Ovary (tissue), 9 donors: ENCODE results near the gene SOX18. TPM values are rescaled to one million over a fixed set of nuclear protein-coding genes. Genes with fewer than 3 reads are reported as not detected.
"Not testable (repeated sequence)": the region's sequence is repeated elsewhere in the genome, so short reads cannot be mapped to it uniquely, and the experiment has no call there.

Experiments used
- DNase-seq, 5 donors: peaks; one replicate each; pipeline ENCODE4 v3.0.0-alpha.2; 2019 to 2020
- H3K27ac ChIP-seq, 2 donors: fragments of 200-600 bp; one replicate each; pipeline versions ENCODE4 v1.5.1 to v1.8.0; 2019 to 2022
- H3K27me3 ChIP-seq: fragments of 200-600 bp; one replicate; pipeline ENCODE4 v1.8.0; 2022
- H3K36me3 ChIP-seq: fragments of 200-600 bp; sonication (generic); one replicate; pipeline ENCODE4 v1.5.1; 2019
- H3K4me1 ChIP-seq: one replicate; pipeline ENCODE4 v1.8.1; 2013; ENCODE audit warnings: mild to moderate bottlenecking, moderate library complexity; ENCODE audit not compliant: insufficient read depth
- H3K4me3 ChIP-seq: fragments of 200-600 bp; sonication (generic); one replicate; pipeline ENCODE4 v1.5.1; 2017
- H3K9me3 ChIP-seq, 2 donors: fragments of 200-600 bp in 1 of 2; sonication (generic) in 1 of 2; one replicate each; pipeline versions ENCODE4 v1.5.1 to v1.8.1; 2013 to 2019; ENCODE audit warnings: mild to moderate bottlenecking in 1 of 2, moderate library complexity in 1 of 2
- CTCF ChIP-seq, 3 donors: fragments of 450-650 bp in 2 of 3; fragments of 200-600 bp in 1 of 3; IDR thresholded peaks; one replicate each; pipeline versions ENCODE4 v1.5.1 to v1.8.0; 2016 to 2022; ENCODE audit warnings: antibody characterized with exemption in 3 of 3, mild to moderate bottlenecking in 1 of 3
- EP300 ChIP-seq: sonication (generic); formaldehyde crosslinking; IDR thresholded peaks from one replicate; pipeline ENCODE4 v1.6.1; 2017; ENCODE audit warnings: antibody characterized with exemption
- POLR2A ChIP-seq: fragments of 450-650 bp; IDR thresholded peaks from one replicate; pipeline ENCODE4 v1.6.1; 2017; ENCODE audit warnings: antibody characterized with exemption, mild to moderate bottlenecking, moderate library complexity
- WGBS, 3 donors: extraction: QIAGEN DNeasy Blood & Tissue Kit in 1 of 3; methylation state at CpG; one replicate each; pipeline versions ENCODE4 v1.1.5 to v1.1.7; 2013 to 2017; 5-methylcytosine and 5-hydroxymethylcytosine counted together
- intact Hi-C, 4 donors: fragments of 100-400 bp; cut with DNase I; formaldehyde crosslinking; loops; one replicate each; pipeline versions ENCODE4 v1.11.0 to v1.15.1; 2022 to 2023
- polyA plus RNA-seq, 2 donors: library from polyadenylated mRNA; stranded (reverse); fragments of 200-250 nt in 1 of 2; fragments of 350-450 nt in 1 of 2; fragmentation: Illumina TruSeq in 1 of 2; extraction: RNeasy Lipid Tissue Mini Kit (QIAGEN cat#74804) in 1 of 2; gene quantifications; one replicate each; pipeline ENCODE4 v1.2.3, GENCODE V29; 2013 to 2014
- total RNA-seq, 7 donors: library from RNA; depleted of rRNA in 2 of 7; stranded (reverse); fragments of >200 nt in 2 of 7; fragmentation: NEBNext Ultra II Directional in 3 of 7; extraction: Animal tissue kit (Norgen Biotek cat#: 25700) in 3 of 7; gene quantifications; one replicate each; pipeline versions ENCODE4 v1.1.0 to v1.2.4, GENCODE V29; 2016 to 2023
- donor health status: DM: no; HTN: no; CAD: no; lungs with moderate emphysema.
- donor health status: DM: no; HTN: no; CAD: no.
- donor health status: Bipolar disorder and iron deficiency.
- donor health status: DM: yes; HTN: yes; CAD: no.
- donor health status: DM: no; HTN: no; CAD: no.
- donor health status: DM: yes; HTN: yes; CAD: no.

Gene SOX18
- total and polyA plus RNA-seq, 9 donors, result 2.0 to 63.8 (median 12.8) TPM

- TF ChIP-seq CTCF (IDR thresholded peaks at IDR 0.05) (no peak), POLR2A (no peak), EP300 (no peak)
- WGBS, 3 donors, result 79 to 88% (median 83%) methylated on average over 2 of the region's 2 CpGs
- intact Hi-C loops, result no loop called here
- Histone ChIP-seq H3K4me1 (no peaks in the 10 kb centered on the region), H3K27ac (no peak overlapping the region), H3K27me3 (no peaks in the 10 kb centered on the region), H3K36me3 (no peaks in the 10 kb centered on the region), H3K4me3 (no peak overlapping the region), H3K9me3 (no peaks in the 10 kb centered on the region)
- DNase-seq, result no peak
These were observed 33.8 kb downstream of the SOX18 start for GRCh38 chr20:64015635-64016034.

- 82 to 93% (median 87%) methylated on average over 7 to 12 of the region's 20 CpGs for WGBS, 3 donors
- H3K27ac ChIP-seq, DNase-seq, H3K27me3 ChIP-seq, H3K9me3 ChIP-seq, H3K4me1 ChIP-seq, intact Hi-C loops, H3K36me3 ChIP-seq, H3K4me3 ChIP-seq: not testable (repeated sequence)
These were observed 36.9 kb downstream of the SOX18 start for GRCh38 chr20:64012385-64013154.

GRCh38 chr20:64011366-64011779 lies 38.1 kb downstream of the SOX18 start:
- no peak overlapping the region for H3K27ac ChIP-seq
- 96% methylated on average over 16 of the region's 16 CpGs for WGBS, 3 donors
- no peaks in the 10 kb centered on the region for H3K9me3 ChIP-seq

GRCh38 chr20:64010711-64011237 lies 38.7 kb downstream of the SOX18 start:
- H3K27me3 ChIP-seq, result no peaks in the 10 kb centered on the region
- no peak for DNase-seq
- H3K4me3 ChIP-seq, result no peak overlapping the region
- 85 to 88% (median 87%) methylated on average over 8 of the region's 8 CpGs for WGBS, 3 donors
- no peaks in the 10 kb centered on the region for H3K36me3 ChIP-seq
- intact Hi-C loops, result no loop called here
- no peak overlapping the region for H3K27ac ChIP-seq
- H3K9me3 ChIP-seq, result no peaks in the 10 kb centered on the region
- TF ChIP-seq EP300 (no peak), CTCF (IDR thresholded peaks at IDR 0.05) (no peak), POLR2A (no peak)
- no peaks in the 10 kb centered on the region for H3K4me1 ChIP-seq

More at GRCh38 chr20:64011366-64011779, 38.1 kb downstream of the SOX18 start:
- TF ChIP-seq EP300, result no peak
- TF ChIP-seq CTCF (IDR thresholded peaks at IDR 0.05), result no peak
- no peak for TF ChIP-seq POLR2A
- Histone ChIP-seq H3K4me1 (no peaks in the 10 kb centered on the region), H3K27me3 (no peaks in the 10 kb centered on the region), H3K4me3 (no peak overlapping the region), H3K36me3 (no peaks in the 10 kb centered on the region)
- intact Hi-C loops, result no loop called here
- DNase-seq, result no peak

DNA sequence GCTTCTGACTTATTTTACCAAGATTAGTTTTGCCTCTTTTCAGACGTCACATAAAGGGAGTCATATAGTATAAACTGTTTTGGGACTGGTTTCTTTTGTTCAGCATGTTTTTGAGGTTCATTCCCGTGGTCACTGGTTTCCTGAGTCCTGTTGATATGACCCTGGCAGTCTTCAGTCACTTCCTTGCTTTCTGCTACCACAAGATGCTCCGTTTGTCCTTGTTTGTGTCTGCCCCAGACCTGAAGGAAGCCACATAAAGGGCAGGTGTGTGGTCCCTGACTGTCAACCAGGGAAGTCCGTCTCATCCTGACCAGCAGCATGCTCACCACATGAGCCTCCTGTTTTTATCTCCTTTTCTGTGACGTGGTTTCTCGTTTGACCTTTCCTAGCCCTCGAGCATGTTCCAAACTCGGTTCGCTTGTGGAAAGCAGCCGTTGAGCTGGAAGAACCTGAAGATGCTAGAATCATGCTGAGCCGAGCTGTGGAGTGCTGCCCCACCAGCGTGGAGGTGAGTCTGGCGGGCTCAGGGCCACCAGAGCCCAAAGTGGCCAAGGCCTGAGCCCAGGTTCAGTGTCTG lies 39.5 kb downstream of the SOX18 start:
- H3K4me3 ChIP-seq, result no peak overlapping the region
- H3K36me3 ChIP-seq, result no peaks in the 10 kb centered on the region
- DNase-seq, result no peak
- no peak for TF ChIP-seq EP300
- TF ChIP-seq CTCF (IDR thresholded peaks at IDR 0.05), result no peak
- TF ChIP-seq POLR2A, result no peak
- 83 to 91% (median 89%) methylated on average over 13 of the region's 13 CpGs for WGBS, 3 donors
- no peaks in the 10 kb centered on the region for H3K9me3 ChIP-seq
- intact Hi-C loops, result no loop called here
- no peak overlapping the region for H3K27ac ChIP-seq
- no peaks in the 10 kb centered on the region for H3K4me1 ChIP-seq
- H3K27me3 ChIP-seq, result no peaks in the 10 kb centered on the region
